Esophagus muscularis mucosa (tissue), 4 donors: ENCODE results near the gene RPGRIP1L. TPM values are rescaled to one million over a fixed set of nuclear protein-coding genes. Genes with fewer than 3 reads are reported as not detected.

Source experiments
- DNase-seq: peaks from one replicate; pipeline ENCODE4 v3.0.0-alpha.2; 2017; ENCODE audit errors: extremely low spot score
- H3K27ac ChIP-seq, 4 donors: fragments of 200-600 bp; sonication (generic); replicated peaks in 1 of 4; 1 replicate in 3 of 4; 2 replicates in 1 of 4; pipeline ENCODE4 v1.5.1; 2016 to 2019; ENCODE audit warnings: mild to moderate bottlenecking in 1 of 4
- H3K27me3 ChIP-seq, 4 donors: fragments of 200-600 bp; sonication (generic); one replicate each; pipeline versions ENCODE4 v1.5.1 to v1.6.0; 2016 to 2019
- H3K36me3 ChIP-seq, 4 donors: fragments of 200-600 bp; sonication (generic); one replicate each; pipeline ENCODE4 v1.5.1; 2016 to 2019
- H3K4me1 ChIP-seq, 4 donors: fragments of 200-600 bp; sonication (generic); one replicate each; pipeline ENCODE4 v1.5.1; 2016 to 2019
- H3K4me3 ChIP-seq, 4 donors: fragments of 200-600 bp; sonication (generic); 1 replicate in 2 of 4; 2 replicates in 2 of 4; pipeline ENCODE4 v1.5.1; 2016 to 2019; ENCODE audit warnings: mild to moderate bottlenecking in 4 of 4, moderate library complexity in 1 of 4
- H3K9me3 ChIP-seq, 4 donors: fragments of 200-600 bp; sonication (generic); 1 replicate in 3 of 4; 2 replicates in 1 of 4; pipeline ENCODE4 v1.5.1; 2016 to 2019
- EP300 ChIP-seq: sonication (generic); formaldehyde crosslinking; IDR thresholded peaks from one replicate; pipeline ENCODE4 v1.6.1; 2017; ENCODE audit warnings: antibody characterized with exemption
- POLR2A ChIP-seq: fragments of 450-650 bp; IDR thresholded peaks from one replicate; pipeline ENCODE4 v1.6.1; 2017; ENCODE audit warnings: antibody characterized with exemption, moderate library complexity, mild to moderate bottlenecking, low read depth
- POLR2AphosphoS5 ChIP-seq, 2 donors: sonication (generic); formaldehyde crosslinking; IDR thresholded peaks; one replicate each; pipeline ENCODE4 v1.6.1; 2017; ENCODE audit warnings: antibody characterized with exemption in 2 of 2
- WGBS: methylation state at CpG from one replicate; pipeline ENCODE4 v1.1.5; 2018; 5-methylcytosine and 5-hydroxymethylcytosine counted together
- intact Hi-C: fragments of 100-400 bp; cut with DNase I; formaldehyde crosslinking; loops from one replicate; pipeline ENCODE4 v1.15.1; 2023
- total RNA-seq, 4 donors: library from RNA; depleted of rRNA; stranded (reverse); fragments of >200 nt; gene quantifications; one replicate each; pipeline versions ENCODE4 v1.1.0 to v1.2.1, GENCODE V29; 2016
- TF ChIP-seq, protein P1 (sequence below), 3 experiments: fragments of 200-600 bp in 2 of 3; fragments of 450-650 bp in 1 of 3; sonication (generic) in 2 of 3; IDR thresholded peaks; one replicate each; pipeline ENCODE4 v1.5.1; 2017 to 2019; ENCODE audit warnings: antibody characterized with exemption in 3 of 3, mild to moderate bottlenecking in 2 of 3, moderate library complexity in 1 of 3

The RPGRIP1L gene
- total RNA-seq, 4 donors from 2014 or later: 2.3 to 4.3 (median 4.0) TPM

DNA sequence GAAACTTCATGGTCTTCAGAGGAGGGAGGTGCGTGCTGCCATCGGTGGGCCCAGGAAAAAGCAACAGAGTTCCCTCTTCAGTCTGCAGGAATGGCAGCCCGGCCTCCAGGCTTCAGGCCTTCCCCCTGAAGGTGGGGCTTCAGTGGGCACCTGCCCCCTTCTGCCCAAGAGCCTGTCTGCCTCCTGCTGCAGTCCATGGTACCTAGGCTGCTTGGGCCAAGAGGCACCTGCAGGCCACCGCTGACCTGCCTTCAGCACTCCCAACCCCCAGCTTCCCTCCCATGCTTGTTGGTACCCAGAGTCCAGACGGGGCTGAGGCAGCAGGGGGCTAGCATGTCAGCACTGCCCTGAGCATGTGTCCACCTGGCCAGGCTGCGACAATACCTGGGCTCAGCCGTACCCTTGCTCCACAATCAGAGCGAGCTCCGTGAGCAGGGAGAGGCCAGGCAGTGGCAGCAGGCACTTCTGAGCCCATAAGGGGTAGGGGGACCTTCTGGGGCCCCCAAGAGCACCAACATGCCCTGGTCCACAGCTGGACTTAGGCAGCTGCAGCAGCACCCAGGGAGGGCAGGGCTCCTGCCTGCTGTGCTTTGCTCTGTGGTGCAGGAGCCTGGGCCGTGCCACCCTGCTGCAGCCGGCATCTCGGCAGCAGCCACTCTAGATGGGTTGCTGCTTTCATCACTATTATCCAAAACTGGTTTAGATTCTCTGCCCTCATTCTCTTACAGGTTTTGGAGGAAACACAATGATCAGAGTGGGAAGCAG is 123.4 kb downstream of the RPGRIP1L start:
- TF ChIP-seq, protein P1, sequence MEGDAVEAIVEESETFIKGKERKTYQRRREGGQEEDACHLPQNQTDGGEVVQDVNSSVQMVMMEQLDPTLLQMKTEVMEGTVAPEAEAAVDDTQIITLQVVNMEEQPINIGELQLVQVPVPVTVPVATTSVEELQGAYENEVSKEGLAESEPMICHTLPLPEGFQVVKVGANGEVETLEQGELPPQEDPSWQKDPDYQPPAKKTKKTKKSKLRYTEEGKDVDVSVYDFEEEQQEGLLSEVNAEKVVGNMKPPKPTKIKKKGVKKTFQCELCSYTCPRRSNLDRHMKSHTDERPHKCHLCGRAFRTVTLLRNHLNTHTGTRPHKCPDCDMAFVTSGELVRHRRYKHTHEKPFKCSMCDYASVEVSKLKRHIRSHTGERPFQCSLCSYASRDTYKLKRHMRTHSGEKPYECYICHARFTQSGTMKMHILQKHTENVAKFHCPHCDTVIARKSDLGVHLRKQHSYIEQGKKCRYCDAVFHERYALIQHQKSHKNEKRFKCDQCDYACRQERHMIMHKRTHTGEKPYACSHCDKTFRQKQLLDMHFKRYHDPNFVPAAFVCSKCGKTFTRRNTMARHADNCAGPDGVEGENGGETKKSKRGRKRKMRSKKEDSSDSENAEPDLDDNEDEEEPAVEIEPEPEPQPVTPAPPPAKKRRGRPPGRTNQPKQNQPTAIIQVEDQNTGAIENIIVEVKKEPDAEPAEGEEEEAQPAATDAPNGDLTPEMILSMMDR (IDR thresholded peaks at IDR 0.05): no peak
- TF ChIP-seq EP300: no peak
- TF ChIP-seq POLR2A: no peak
- no peak for TF ChIP-seq POLR2AphosphoS5 (IDR thresholded peaks at IDR 0.05)
- Histone ChIP-seq H3K27ac (no peak overlapping the region), H3K27me3 (no peaks in the 10 kb centered on the region), H3K4me1 (no peaks in the 10 kb centered on the region), H3K9me3 (no peaks in the 10 kb centered on the region), H3K4me3 (no peak overlapping the region), H3K36me3 (no peaks in the 10 kb centered on the region)
- 88% methylated on average over 10 of the region's 12 CpGs for WGBS
- intact Hi-C loops: no loop called here
- no peak for DNase-seq

DNA sequence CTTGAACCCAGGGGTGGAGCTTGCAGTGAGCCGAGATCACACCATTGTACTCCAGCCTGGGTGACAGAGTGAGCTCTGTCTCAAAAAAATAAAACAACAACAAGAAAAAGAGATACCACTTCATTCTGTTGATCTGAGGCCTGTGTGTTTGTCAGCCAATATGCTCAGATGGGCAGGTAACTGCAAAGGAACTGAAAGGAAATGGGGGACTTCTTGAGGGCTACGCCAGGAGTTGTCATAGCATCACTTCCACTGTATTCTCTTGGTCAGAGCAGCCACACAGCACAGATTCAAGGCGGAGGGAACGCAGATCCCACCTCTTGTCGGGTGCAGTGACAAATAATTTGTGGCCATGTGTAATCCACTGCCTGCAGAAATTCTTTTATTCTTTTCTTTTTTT is 126.8 kb downstream of the RPGRIP1L start:
- TF ChIP-seq, protein P1 (IDR thresholded peaks at IDR 0.05): no peak
- TF ChIP-seq POLR2A (no peak), POLR2AphosphoS5 (IDR thresholded peaks at IDR 0.05) (no peak), EP300 (no peak)
- WGBS: 94% methylated on average over 5 of the region's 5 CpGs
- Histone ChIP-seq H3K36me3 (no peaks in the 10 kb centered on the region), H3K27me3 (no peaks in the 10 kb centered on the region), H3K27ac (no peak overlapping the region), H3K4me3 (no peak overlapping the region), H3K4me1 (no peaks in the 10 kb centered on the region), H3K9me3 (peaks cover 0 to 11% (median 4%) of the 10 kb centered on the region in 4 donors)
- intact Hi-C loops: no loop called here
- DNase-seq: no peak

DNA sequence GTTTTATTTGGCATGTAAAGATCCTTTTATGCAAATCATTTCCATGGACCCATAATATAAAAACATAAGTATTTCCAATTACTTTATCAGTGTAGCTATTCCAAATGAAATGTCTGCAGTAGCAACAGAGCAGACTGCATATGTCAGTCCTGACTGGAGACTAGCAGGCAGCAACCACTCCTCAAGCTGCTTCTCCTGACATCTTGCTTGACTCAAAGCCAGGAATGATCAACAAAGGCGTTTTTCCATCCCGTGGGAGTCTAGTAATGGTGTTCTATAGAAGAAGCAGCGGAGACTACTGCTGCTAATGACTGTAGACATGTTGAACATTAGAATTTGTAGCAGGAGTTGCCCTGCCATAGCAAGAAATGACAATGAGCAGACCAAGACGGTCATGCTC is 127.4 kb downstream of the RPGRIP1L start:
- H3K27ac ChIP-seq: no peak overlapping the region
- no peak for DNase-seq
- H3K4me3 ChIP-seq: no peak overlapping the region
- TF ChIP-seq POLR2AphosphoS5 (IDR thresholded peaks at IDR 0.05) (no peak), POLR2A (no peak), EP300 (no peak)
- TF ChIP-seq, protein P1 (IDR thresholded peaks at IDR 0.05): no peak
- no peaks in the 10 kb centered on the region for H3K4me1 ChIP-seq
- no peaks in the 10 kb centered on the region for H3K27me3 ChIP-seq
- peaks cover 0 to 18% (median 11%) of the 10 kb centered on the region in 4 donors for H3K9me3 ChIP-seq
- H3K36me3 ChIP-seq: no peaks in the 10 kb centered on the region
- intact Hi-C loops: no loop called here
- 49% methylated on average over 4 of the region's 4 CpGs for WGBS

DNA sequence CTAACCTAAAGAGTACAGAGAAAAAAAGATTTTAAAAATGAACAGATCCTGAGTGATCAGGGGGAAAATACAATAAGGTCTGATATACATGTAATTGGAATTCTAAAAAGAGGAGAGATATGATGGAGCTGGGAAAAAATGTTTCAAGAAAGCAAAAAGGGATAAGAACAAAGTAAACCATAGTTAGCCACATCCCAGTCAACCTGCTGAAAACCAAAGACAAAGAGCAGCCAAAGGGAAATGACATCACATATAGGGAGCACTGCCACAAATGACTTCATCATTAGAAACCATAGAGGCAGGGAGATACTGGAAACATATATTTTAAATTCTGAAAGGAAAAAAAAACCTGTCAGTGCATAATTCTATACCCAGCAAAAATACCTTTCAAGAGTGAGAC is 131.9 kb downstream of the RPGRIP1L start:
- peaks cover 0 to 21% (median 12%) of the 10 kb centered on the region in 4 donors for H3K9me3 ChIP-seq
- H3K27me3 ChIP-seq: no peaks in the 10 kb centered on the region
- no peaks in the 10 kb centered on the region for H3K36me3 ChIP-seq
- no peak for TF ChIP-seq POLR2A
- TF ChIP-seq POLR2AphosphoS5 (IDR thresholded peaks at IDR 0.05): no peak
- no peak for TF ChIP-seq EP300
- TF ChIP-seq, protein P1 (IDR thresholded peaks at IDR 0.05): no peak
- H3K27ac ChIP-seq: no peak overlapping the region
- H3K4me1 ChIP-seq: no peaks in the 10 kb centered on the region
- DNase-seq: no peak
- H3K4me3 ChIP-seq: no peak overlapping the region
- intact Hi-C loops: no loop called here
